HepG2 (cell line): ENCODE results near the gene COMP. TPM values are rescaled to one million over a fixed set of nuclear protein-coding genes. Genes with fewer than 3 reads are reported as not detected.

Experiments
- BCLAF1 ChIP-seq: fragments of 450-650 bp; IDR thresholded peaks from 2 replicates; pipeline ENCODE4 v1.6.1; 2017; ENCODE audit warnings: mild to moderate bottlenecking
- CBX1 ChIP-seq: IDR thresholded peaks from one replicate; pipeline ENCODE4 v1.6.1; 2016; ENCODE audit warnings: antibody characterized with exemption, low read depth
- CSRNP1 ChIP-seq: sonication (generic); formaldehyde crosslinking; IDR thresholded peaks from 2 replicates; pipeline ENCODE4 v1.8.1; 2023; ENCODE audit warnings: mild to moderate bottlenecking, missing genetic modification reagents
- MBNL3 ChIP-seq: fragments of 250-450 bp; sonication (Bioruptor Pico); conservative IDR thresholded peaks from 2 replicates; pipeline ENCODE4 v1.8.0; 2022; ENCODE audit warnings: mild to moderate bottlenecking, inconsistent platforms
- MIER3 ChIP-seq: IDR thresholded peaks from 2 replicates; pipeline ENCODE4 v1.6.1; 2016; ENCODE audit warnings: missing compliant biosample characterization, borderline replicate concordance
- MLXIP ChIP-seq: sonication (generic); formaldehyde crosslinking; IDR thresholded peaks from 2 replicates; pipeline ENCODE4 v1.9.0; 2021; ENCODE audit warnings: missing genetic modification reagents, borderline replicate concordance
- PAXIP1 ChIP-seq: sonication (generic); formaldehyde crosslinking; conservative IDR thresholded peaks from 2 replicates; pipeline ENCODE4 v1.4.0; 2020; ENCODE audit warnings: mild to moderate bottlenecking, missing genetic modification reagents, moderate library complexity
- PTBP1 ChIP-seq: fragments of 200-400 bp; formaldehyde crosslinking; IDR thresholded peaks from 2 replicates; pipeline ENCODE4 v1.6.1; 2018; ENCODE audit warnings: low read length, low read depth; ENCODE audit not compliant: poor library complexity, severe bottlenecking
- STAT5B ChIP-seq: sonication (generic); formaldehyde crosslinking; IDR thresholded peaks from 2 replicates; pipeline ENCODE4 v1.4.0; 2020; ENCODE audit warnings: missing genetic modification reagents
- TFDP2 ChIP-seq: sonication (generic); formaldehyde crosslinking; IDR thresholded peaks from 2 replicates; pipeline ENCODE4 v1.4.0; 2020; ENCODE audit warnings: missing genetic modification reagents
- ZMYM2 ChIP-seq: sonication (generic); formaldehyde crosslinking; IDR thresholded peaks from 2 replicates; pipeline ENCODE4 v1.8.0; 2022; ENCODE audit warnings: mild to moderate bottlenecking, missing genetic modification reagents
- ZNF256 ChIP-seq: sonication (generic); formaldehyde crosslinking; conservative IDR thresholded peaks from 2 replicates; pipeline ENCODE4 v1.4.0; 2020; ENCODE audit warnings: missing genetic modification reagents
- ZNF263 ChIP-seq: sonication (generic); formaldehyde crosslinking; IDR thresholded peaks from 2 replicates; pipeline ENCODE4 v1.4.0; 2020; ENCODE audit warnings: missing genetic modification reagents
- ZNF264 ChIP-seq: sonication (generic); formaldehyde crosslinking; IDR thresholded peaks from 2 replicates; pipeline ENCODE4 v1.4.0; 2020; ENCODE audit warnings: missing genetic modification reagents
- ZNF317 ChIP-seq: sonication (generic); formaldehyde crosslinking; IDR thresholded peaks from 2 replicates; pipeline ENCODE4 v1.5.0; 2020; ENCODE audit warnings: mild to moderate bottlenecking, missing genetic modification reagents
- ZNF777 ChIP-seq: sonication (generic); formaldehyde crosslinking; IDR thresholded peaks from 2 replicates; pipeline ENCODE4 v1.4.0; 2020; ENCODE audit warnings: missing genetic modification reagents
- polyA plus RNA-seq, 8 experiments: library from polyadenylated mRNA; depleted of rRNA in 3 of 8; stranded (reverse) in 7 of 8; unstranded in 1 of 8; fragments of >200 nt; fragmentation: Illumina TruSeq in 4 of 8; extraction: Trizol in 4 of 8; gene quantifications; 2 replicates each; pipeline versions ENCODE4 v1.2.1 to v1.2.3, GENCODE V29; 2011 to 2016; ENCODE audit warnings: low read depth in 4 of 8, missing spikeins in 1 of 8, mixed read lengths in 1 of 8; ENCODE audit not compliant: insufficient read depth in 1 of 8
- total RNA-seq, 5 experiments: library from RNA; depleted of rRNA; stranded (reverse); fragments of >200 nt; fragmentation: Illumina TruSeq; extraction: Trizol; gene quantifications; 2 replicates each; pipeline ENCODE4 v1.2.3, GENCODE V29; 2016; ENCODE audit warnings: low read depth in 1 of 5

Gene COMP
- total and polyA plus RNA-seq, 2 of the 13 experiments (the other 11 are each of a cell fraction or from before 2014, with no cell fraction given), result 0.04 to 0.13 TPM

GRCh38 chr19:18798384-18799352, 7.6 kb upstream of the COMP start (continued):
- TF ChIP-seq CSRNP1 (CRISPR knock-in tag) (peak; percentile 76; the same call in 1 of the 2 replicates), TFDP2 (CRISPR knock-in tag) (no peak), PTBP1 (no peak), MIER3 (CRISPR knock-in tag) (no peak), ZNF317 (no peak), STAT5B (no peak), ZNF263 (CRISPR knock-in tag) (peak; percentile 77), MLXIP (CRISPR knock-in tag) (no peak), ZNF777 (CRISPR knock-in tag) (no peak), MBNL3 (no peak), CBX1 (no peak), BCLAF1 (no peak), ZNF264 (no peak), PAXIP1 (peak; percentile 88), ZNF256 (CRISPR knock-in tag) (no peak), ZMYM2 (no peak)
